Neural crest cell (in vitro differentiated cells): ENCODE measurements around the gene FUT8. TPM values are rescaled to one million over a fixed set of nuclear protein-coding genes. Genes with fewer than 3 reads are reported as not detected.

Experiments used
- DNase-seq: peaks from one replicate; pipeline ENCODE4 v3.0.0; 2021; ENCODE audit warnings: low read depth, mixed read lengths, low spot score
- H3K27ac Mint-ChIP-seq: one replicate; pipeline ENCODE4 v1.8.0; 2021; ENCODE audit warnings: mild to moderate bottlenecking, mixed read lengths; ENCODE audit not compliant: unreplicated experiment
- H3K27me3 Mint-ChIP-seq: 2 replicates; pipeline ENCODE4 v1.8.0; 2021; ENCODE audit warnings: low read depth, mild to moderate bottlenecking, mixed read lengths
- H3K36me3 Mint-ChIP-seq: 2 replicates; pipeline ENCODE4 v1.8.0; 2021; ENCODE audit warnings: low read depth, mild to moderate bottlenecking, mixed read lengths
- H3K4me1 Mint-ChIP-seq: 2 replicates; pipeline ENCODE4 v1.8.0; 2021; ENCODE audit warnings: mixed read lengths
- H3K4me3 Mint-ChIP-seq: one replicate; pipeline ENCODE4 v1.8.0; 2021; ENCODE audit warnings: mild to moderate bottlenecking, mixed read lengths
- H3K9me3 Mint-ChIP-seq: 2 replicates; pipeline ENCODE4 v1.8.0; 2021; ENCODE audit warnings: mixed read lengths
- CTCF ChIP-seq: fragments of 200-600 bp; sonication (generic); conservative IDR thresholded peaks from 2 replicates; pipeline ENCODE4 v1.5.0; 2021; ENCODE audit warnings: antibody characterized with exemption, mild to moderate bottlenecking
- total RNA-seq: library from RNA; stranded (reverse); gene quantifications from 2 replicates; pipeline ENCODE4 v1.2.1, GENCODE V29; 2021

The FUT8 gene
- total RNA-seq, 1 donor from 2014 or later, result 67.2 TPM

- Mint-ChIP-seq H3K9me3 (no peaks in the 10 kb centered on the region), H3K36me3 (peaks cover 6% of the 10 kb centered on the region), H3K4me3 (no peak overlapping the region), H3K27me3 (no peaks in the 10 kb centered on the region), H3K4me1 (peaks cover 51% of the 10 kb centered on the region), H3K27ac (no peak overlapping the region)
- TF ChIP-seq CTCF, result no peak
- DNase-seq, result no peak
These were observed 70.4 kb downstream of the FUT8 start for GRCh38 chr14:65482757-65483438.

- no peak for DNase-seq
- Mint-ChIP-seq H3K36me3 (peaks cover 6% of the 10 kb centered on the region), H3K9me3 (no peaks in the 10 kb centered on the region), H3K27ac (no peak overlapping the region), H3K4me3 (no peak overlapping the region), H3K27me3 (no peaks in the 10 kb centered on the region), H3K4me1 (peaks cover 51% of the 10 kb centered on the region)
- no peak for TF ChIP-seq CTCF
These were observed 71.1 kb downstream of the FUT8 start for GRCh38 chr14:65483647-65484046.

- Mint-ChIP-seq H3K9me3 (no peaks in the 10 kb centered on the region), H3K36me3 (no peaks in the 10 kb centered on the region), H3K4me1 (peaks cover 39% of the 10 kb centered on the region), H3K4me3 (no peak overlapping the region), H3K27me3 (no peaks in the 10 kb centered on the region), H3K27ac (peak overlapping the region; percentile 93)
- no peak for DNase-seq
- TF ChIP-seq CTCF, result no peak
These were observed 73.0 kb downstream of the FUT8 start for GRCh38 chr14:65485516-65485915.

GRCh38 chr14:65486863-65487262 is 74.3 kb downstream of the FUT8 start:
- no peak for TF ChIP-seq CTCF
- Mint-ChIP-seq H3K4me1 (peaks cover 49% of the 10 kb centered on the region), H3K36me3 (no peaks in the 10 kb centered on the region), H3K27ac (no peak overlapping the region), H3K4me3 (no peak overlapping the region), H3K9me3 (no peaks in the 10 kb centered on the region), H3K27me3 (no peaks in the 10 kb centered on the region)
- no peak for DNase-seq

GRCh38 chr14:65487783-65488494 is 75.4 kb downstream of the FUT8 start:
- no peak overlapping the region for H3K27ac Mint-ChIP-seq
- H3K36me3 Mint-ChIP-seq, result no peaks in the 10 kb centered on the region
- DNase-seq, result no peak
- no peaks in the 10 kb centered on the region for H3K9me3 Mint-ChIP-seq
- no peak for TF ChIP-seq CTCF
- H3K4me3 Mint-ChIP-seq, result no peak overlapping the region
- no peaks in the 10 kb centered on the region for H3K27me3 Mint-ChIP-seq
- peaks cover 40% of the 10 kb centered on the region for H3K4me1 Mint-ChIP-seq
